ENCODE data around the gene ESRRG.
A peak's percentile ranks its signal among the peaks of the same experiment; 100 is the strongest.
"Not testable (repeated sequence)": the region's sequence is repeated elsewhere in the genome, so short reads cannot be mapped to it uniquely, and the experiment has no call there.

The ESRRG gene

GRCh38 chr1:216560527-216560926 is 162.7 kb downstream of the ESRRG start:
- DNase-seq, result no peak

DNA sequence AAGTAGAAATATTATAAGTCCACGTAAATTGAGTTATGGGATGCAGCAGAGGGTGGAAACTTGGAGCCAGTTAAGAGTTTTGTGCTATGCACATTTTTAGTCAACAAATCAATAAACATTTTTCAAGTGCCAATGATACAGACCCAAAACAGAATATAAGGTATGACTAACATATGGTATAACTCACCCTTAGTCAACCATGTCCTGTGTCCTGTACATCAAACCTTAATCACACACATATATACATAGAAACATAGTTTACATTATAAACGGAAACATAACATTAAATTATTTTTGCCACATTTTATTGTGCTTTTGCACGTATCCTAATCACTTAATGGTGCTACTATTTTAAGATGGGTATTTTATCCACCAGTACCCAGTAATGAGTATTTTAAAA is 163.9 kb downstream of the ESRRG start:
- no peak for DNase-seq

GRCh38 chr1:216555653-216556052 is 167.6 kb downstream of the ESRRG start:
- DNase-seq, result no peak

DNA sequence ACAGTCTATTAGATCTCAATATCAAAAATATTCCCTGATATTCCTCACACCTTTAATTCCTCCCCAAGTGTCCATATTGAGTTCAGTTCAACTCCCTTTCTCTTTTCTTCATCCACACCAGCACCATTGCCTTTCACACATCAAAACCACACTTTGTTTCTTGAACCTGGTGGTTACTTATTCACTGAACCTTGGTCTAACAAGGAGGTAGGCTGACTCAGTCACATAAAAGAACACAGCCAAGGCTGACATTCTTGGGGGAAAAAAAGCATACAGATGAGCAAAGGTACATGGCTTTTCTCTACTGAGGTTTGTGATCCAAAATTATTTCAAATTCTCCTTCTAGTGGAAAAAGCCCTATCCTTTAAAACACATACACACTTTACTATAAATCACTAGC is 168.3 kb downstream of the ESRRG start:
- no peak for DNase-seq

DNA sequence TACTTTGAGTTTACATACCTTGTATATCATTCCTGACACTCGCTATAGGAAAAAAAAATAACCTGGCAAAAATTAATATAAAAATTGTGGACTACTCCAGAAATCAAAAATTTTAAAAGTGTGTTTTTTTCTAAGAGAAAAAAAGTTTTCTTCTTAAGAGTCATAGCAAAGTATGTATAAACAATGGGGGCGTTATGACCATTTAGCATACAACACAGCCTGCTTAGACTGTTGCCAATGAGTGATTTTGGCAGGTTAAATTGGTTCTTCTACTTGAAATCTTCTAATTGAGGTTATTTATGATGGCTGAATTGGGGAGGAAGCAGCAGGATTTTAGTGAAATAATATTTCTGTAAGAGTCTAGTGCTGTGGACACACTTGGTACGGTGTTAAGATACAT is 169.5 kb downstream of the ESRRG start:
- DNase-seq, result no peak

- no peak for DNase-seq
Measured at GRCh38 chr1:216553040-216553439, 170.2 kb downstream of the ESRRG start.

- DNase-seq, result no peak
Measured at GRCh38 chr1:216549796-216550195, 173.4 kb downstream of the ESRRG start.

- no peak for DNase-seq
Measured at GRCh38 chr1:216542741-216543140, 180.5 kb downstream of the ESRRG start.

GRCh38 chr1:216542263-216542662 is 181.0 kb downstream of the ESRRG start:
- no peak for DNase-seq

DNA sequence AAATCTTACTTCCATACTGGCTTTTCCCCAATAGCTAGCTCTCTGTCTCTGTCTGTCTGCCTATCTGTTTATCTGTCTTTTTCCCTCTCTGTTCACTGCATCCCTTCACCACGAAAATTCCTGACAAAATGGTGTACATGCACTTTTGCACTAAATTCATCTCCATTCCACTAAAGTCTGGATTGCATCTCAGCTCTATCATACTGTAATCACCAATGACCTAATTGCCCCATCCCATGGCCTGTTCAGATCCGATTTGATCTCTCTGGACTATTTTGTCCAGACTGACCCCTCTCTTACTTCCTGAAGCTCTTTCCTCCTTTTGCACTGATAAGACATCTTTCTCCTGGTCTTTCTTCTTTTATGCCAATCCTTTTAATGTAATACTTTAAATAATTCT is 187.5 kb downstream of the ESRRG start:
- DNase-seq, result no peak

GRCh38 chr1:216535059-216535458 is 188.2 kb downstream of the ESRRG start:
- no peak for DNase-seq

DNA sequence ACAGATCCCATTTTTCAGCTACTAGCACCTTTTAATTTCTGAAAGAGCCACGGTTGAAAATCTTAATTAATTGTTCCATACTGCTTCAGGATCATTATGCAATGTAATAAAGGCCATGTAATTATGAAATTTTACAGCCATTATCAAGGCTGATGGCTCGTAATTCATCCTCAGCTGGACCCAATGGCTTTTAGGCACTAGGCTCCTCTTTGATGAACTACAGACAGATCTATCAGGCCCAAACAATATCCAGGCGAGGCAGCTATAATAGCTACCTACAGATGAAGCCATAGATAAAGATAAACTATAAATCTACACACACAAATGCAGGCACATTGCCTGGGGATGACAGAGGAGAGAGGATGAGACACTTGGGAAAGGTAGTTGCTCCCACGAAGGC is 189.5 kb downstream of the ESRRG start:
- no peak for DNase-seq

DNA sequence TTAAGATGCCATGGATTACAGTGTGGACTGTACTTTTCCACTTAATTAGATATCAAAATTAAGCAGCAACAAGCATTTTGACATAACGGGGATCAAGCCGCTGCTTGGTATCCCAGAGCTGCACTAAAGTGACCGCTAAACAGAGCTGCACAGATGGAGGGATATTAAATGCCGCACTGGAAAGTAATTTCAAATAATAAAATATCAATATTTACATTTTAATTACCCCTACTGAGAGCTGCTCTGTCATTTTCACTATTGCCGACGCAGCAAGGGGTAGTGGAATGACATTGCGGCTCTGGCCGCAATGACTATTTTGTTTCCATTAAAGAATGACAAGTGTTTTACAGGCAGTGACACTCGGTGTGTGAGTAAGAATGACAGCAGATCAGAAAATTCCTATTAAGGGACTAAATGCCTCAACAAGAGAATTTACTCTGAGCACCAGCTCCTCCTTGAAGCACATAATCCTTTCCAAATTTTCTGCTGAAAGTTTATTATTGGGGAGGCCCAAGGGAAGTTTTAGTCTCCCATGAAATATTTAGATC is 190.9 kb downstream of the ESRRG start:
- DNase-seq, result no peak

- DNase-seq, result peak; percentile 30
Measured at GRCh38 chr1:216531263-216532239, 191.7 kb downstream of the ESRRG start.

GRCh38 chr1:216529851-216530250 is 193.4 kb downstream of the ESRRG start:
- DNase-seq, result not testable (repeated sequence)

DNA sequence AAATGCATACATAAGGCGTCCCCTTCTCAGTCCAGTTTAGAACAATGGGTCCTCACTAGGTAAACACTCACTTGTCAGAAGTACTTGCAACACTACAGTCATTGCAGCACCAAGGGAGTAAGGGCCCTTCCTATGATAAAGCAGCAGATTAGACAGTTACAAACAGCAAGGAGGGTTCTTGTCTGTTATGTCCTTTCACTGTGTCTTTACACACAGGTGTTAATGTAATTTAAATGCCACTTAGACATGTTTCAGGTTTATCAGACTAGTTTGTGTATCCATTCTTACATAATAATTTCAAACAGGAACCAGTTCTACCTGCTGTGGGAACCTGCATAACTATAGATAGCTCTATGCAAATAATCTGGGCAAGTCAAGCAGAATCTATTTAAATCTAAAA is 194.4 kb downstream of the ESRRG start:
- DNase-seq, result peak; percentile 67

- DNase-seq, result no peak
Measured at GRCh38 chr1:216523449-216524190, 199.6 kb downstream of the ESRRG start.

DNA sequence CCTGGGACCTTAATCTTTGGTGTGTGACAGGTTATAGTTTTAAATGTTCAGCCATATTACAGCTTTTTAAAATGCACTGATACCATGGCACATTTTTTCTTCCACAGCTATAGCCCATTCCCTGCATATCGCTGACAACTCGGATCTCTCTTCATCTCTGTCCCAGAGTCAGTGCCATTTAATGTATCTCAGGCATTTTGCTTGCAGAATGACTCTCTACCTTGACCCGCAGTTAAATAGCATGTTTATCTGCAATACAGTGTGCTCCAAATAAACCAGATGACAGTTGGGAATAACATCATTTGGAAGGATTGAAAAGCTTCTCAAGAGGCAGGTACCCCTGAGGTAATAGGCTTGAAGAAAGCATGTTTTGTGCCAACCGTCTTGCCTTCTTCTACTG is 200.2 kb downstream of the ESRRG start:
- DNase-seq, result no peak

- DNase-seq, result no peak
Measured at GRCh38 chr1:216521477-216521876, 201.8 kb downstream of the ESRRG start.

DNA sequence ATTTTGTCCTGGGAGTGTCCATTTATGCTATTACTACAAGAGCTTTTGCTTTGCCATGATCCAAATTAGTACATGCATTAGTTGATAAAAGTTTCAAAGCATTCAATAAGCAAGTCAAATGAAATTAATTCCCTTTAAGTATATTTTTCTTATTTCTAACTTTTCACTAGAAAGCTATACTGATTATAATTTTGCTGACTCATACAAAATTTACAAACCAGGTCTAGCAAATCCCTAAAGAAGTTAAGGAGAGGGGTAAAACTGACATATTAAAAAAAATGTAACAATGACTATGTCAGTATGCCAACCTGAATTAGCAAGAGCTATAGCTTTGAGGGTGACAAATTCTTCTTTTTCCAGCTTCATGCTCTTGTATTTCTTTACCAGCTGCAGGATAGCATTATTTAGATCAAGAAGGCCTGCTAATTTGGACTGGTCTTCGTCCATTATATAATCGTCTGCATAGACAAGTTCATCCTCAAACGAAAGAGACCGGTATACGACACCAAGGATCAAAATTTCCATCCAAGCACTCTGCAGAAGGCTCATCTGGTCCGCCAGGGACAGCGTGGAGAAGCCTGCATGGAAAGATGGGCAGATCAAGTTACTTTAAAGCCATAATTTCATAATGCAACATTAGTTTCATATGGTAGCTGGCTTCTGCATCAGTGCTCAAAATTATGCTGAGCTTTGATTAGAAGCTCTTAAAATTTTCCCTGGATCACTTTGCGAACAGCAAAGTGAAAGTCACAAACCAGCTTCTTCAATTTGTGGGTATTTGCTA is 204.2 kb downstream of the ESRRG start:
- no peak for DNase-seq

DNA sequence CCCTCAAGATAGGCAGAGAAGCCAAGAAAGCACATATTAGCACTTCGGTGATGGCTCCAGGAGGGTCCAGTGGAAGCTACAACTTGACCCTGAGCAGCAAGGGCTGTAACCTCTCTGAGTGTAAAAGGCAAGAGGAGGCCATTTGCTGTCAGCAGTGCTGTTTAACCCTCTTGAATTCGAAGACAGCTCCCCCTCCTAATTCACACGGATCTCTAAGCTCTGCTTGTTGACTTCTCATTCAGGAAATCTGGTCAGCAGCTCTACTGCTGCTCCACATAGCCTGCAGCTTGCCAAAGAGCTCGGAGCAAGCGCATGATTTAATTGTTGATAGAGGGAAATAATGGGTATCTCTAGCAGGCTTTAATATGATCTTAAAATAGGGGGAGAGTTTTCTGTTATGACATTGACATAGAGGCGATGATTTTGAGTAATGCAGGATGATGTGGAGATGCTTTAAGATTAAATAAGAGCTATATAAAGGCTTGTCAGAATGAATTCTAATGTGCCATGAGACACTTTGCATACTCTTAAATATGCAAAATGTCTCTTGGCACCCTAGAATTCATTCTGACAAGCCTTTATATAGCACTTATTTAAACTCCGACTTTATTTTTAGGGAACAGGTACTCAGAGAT is 220.6 kb downstream of the ESRRG start:
- no peak for DNase-seq

DNA sequence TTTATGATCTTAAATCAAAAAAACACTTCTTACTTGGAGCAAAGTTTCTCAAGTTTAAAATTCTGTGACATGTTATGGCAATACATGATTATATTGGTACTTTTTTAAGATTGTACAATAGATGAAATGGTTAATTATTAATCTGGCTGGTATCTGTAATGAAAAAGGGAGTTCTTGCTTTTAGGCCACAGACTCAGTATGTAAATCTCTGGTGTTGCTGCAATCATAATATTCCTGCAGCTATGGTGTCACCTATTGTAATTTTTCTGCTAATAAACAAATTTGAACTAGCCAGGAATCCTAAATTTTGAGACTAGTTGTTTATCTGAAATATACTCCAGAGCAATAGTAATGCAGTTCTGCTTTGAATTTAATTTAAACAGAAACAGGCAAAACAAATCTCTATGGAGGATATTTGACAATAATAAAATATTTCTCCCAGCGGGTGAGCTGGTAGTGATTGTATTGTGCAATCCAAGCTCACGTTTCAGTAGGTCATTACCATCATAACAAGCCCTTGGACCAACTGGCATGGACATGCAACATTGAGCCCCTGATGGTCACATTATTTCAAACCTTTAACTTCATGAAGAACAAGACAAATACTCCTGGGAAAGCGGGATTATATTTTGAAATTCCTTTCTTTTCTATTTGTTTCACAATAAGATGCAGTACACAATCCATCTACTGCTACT is 222.8 kb downstream of the ESRRG start:
- peak; percentile 0 for DNase-seq

All from NCI-H2029 (cell line).